Measurements from ENCODE around the gene FTO.
A peak's percentile ranks its signal among the peaks of the same experiment; 100 is the strongest.

Gene FTO

GRCh38 chr16:53805113-53805512, 101.2 kb downstream of the FTO start:
- DNase-seq (ENCODE audit: low spot score): no peak
- POLR2A ChIA-PET (ENCODE audit: low non-redundant PET): no interaction called here
- CTCF ChIA-PET: no interaction called here
- no peak overlapping the region for H3K27ac ChIP-seq
- no peak for TF ChIP-seq CTCF (conservative IDR thresholded peaks at IDR 0.05; ENCODE audit: low read depth)

GRCh38 chr16:53805752-53806151, 101.8 kb downstream of the FTO start:
- ChIA-PET CTCF (no interaction called here), POLR2A (ENCODE audit: low non-redundant PET) (no interaction called here)
- no peak overlapping the region for H3K27ac ChIP-seq
- no peak for DNase-seq (ENCODE audit: low spot score)
- TF ChIP-seq CTCF (conservative IDR thresholded peaks at IDR 0.05; ENCODE audit: low read depth): no peak

- ChIA-PET CTCF (interaction anchor here (0.7 kb wide), 1 partner anchor 41 kb away, joined by 3 read pairs; no protein-coding TSS in a partner anchor), POLR2A (ENCODE audit: low non-redundant PET) (no interaction called here)
- no peak overlapping the region for H3K27ac ChIP-seq
- DNase-seq (ENCODE audit: low spot score): no peak
- no peak for TF ChIP-seq CTCF (conservative IDR thresholded peaks at IDR 0.05; ENCODE audit: low read depth)
Observed at GRCh38 chr16:53809088-53809932, 105.4 kb downstream of the FTO start.

- no peak for DNase-seq (ENCODE audit: low spot score)
- no peak overlapping the region for H3K27ac ChIP-seq
- TF ChIP-seq CTCF (conservative IDR thresholded peaks at IDR 0.05; ENCODE audit: low read depth): no peak
- CTCF ChIA-PET: no interaction called here
- POLR2A ChIA-PET (ENCODE audit: low non-redundant PET): no interaction called here
Observed at GRCh38 chr16:53812914-53813313, 109.0 kb downstream of the FTO start.

- no peak for DNase-seq (ENCODE audit: low spot score)
- no peak for TF ChIP-seq CTCF (conservative IDR thresholded peaks at IDR 0.05; ENCODE audit: low read depth)
- ChIA-PET POLR2A (ENCODE audit: low non-redundant PET) (no interaction called here), CTCF (interaction anchor here (0.7 kb wide), 1 partner anchor 311 kb away, joined by 7 read pairs; no protein-coding TSS in a partner anchor)
- no peak overlapping the region for H3K27ac ChIP-seq
Observed at GRCh38 chr16:53814801-53815200, 110.8 kb downstream of the FTO start.

- ChIA-PET CTCF (interaction anchor here (0.6 to 0.7 kb wide), 2 partner anchors 19 to 47 kb away, joined by 3 read pairs; no protein-coding TSS in a partner anchor), POLR2A (ENCODE audit: low non-redundant PET) (no interaction called here)
- TF ChIP-seq CTCF (conservative IDR thresholded peaks at IDR 0.05; ENCODE audit: low read depth): no peak
- peak overlapping the region; percentile 69 for H3K27ac ChIP-seq
- DNase-seq (ENCODE audit: low spot score): no peak
Observed at GRCh38 chr16:53816211-53816836, 112.4 kb downstream of the FTO start.

Measured in RWPE1 (cell line).